Right cardiac atrium (tissue), 5 donors: ENCODE results near the gene NOD1. TPM values are rescaled to one million over a fixed set of nuclear protein-coding genes. Genes with fewer than 3 reads are reported as not detected.
A peak's percentile ranks its signal among the peaks of the same experiment; 100 is the strongest.
"Not testable (repeated sequence)": the region's sequence is repeated elsewhere in the genome, so short reads cannot be mapped to it uniquely, and the experiment has no call there.

Source experiments
- ATAC-seq, 2 donors: fragments of 200-7000 bp; cut with Tn5 transposase; one replicate each; pipeline versions ENCODE4 v1.8.0 to v1.9.1; 2020; ENCODE audit warnings: moderate library complexity in 2 of 2, mild to moderate bottlenecking in 1 of 2
- DNase-seq, 3 donors: peaks; one replicate each; pipeline ENCODE4 v3.0.0-alpha.2; 2020
- H3K27ac ChIP-seq: one replicate; pipeline ENCODE4 v1.5.1; 2013; ENCODE audit warnings: mild to moderate bottlenecking, low read length, control low read depth, moderate library complexity
- H3K27me3 ChIP-seq: one replicate; pipeline ENCODE4 v1.6.1; 2013; ENCODE audit not compliant: control insufficient read depth, insufficient read depth
- H3K4me1 ChIP-seq: one replicate; pipeline ENCODE4 v1.6.1; 2013; ENCODE audit warnings: low read length; ENCODE audit not compliant: control insufficient read depth, insufficient read depth
- H3K4me3 ChIP-seq: one replicate; pipeline ENCODE4 v1.5.1; 2013; ENCODE audit warnings: low read length, control low read depth
- H3K9me3 ChIP-seq: one replicate; pipeline ENCODE4 v1.6.1; 2013; ENCODE audit warnings: low read length; ENCODE audit not compliant: control insufficient read depth
- WGBS: extraction: QIAGEN DNeasy Blood & Tissue Kit; methylation state at CpG from one replicate; pipeline ENCODE4 v1.1.7; 2013; 5-methylcytosine and 5-hydroxymethylcytosine counted together
- intact Hi-C, 4 donors: fragments of 100-400 bp; cut with DNase I; formaldehyde crosslinking; loops; one replicate each; pipeline versions ENCODE4 v1.11.0 to v1.14.0; 2022 to 2023
- polyA plus RNA-seq: library from polyadenylated mRNA; stranded (reverse); fragments of 200-250 nt; gene quantifications from one replicate; pipeline ENCODE4 v1.2.3, GENCODE V29; 2013
- total RNA-seq, 4 donors: library from RNA; stranded (reverse); fragmentation: NEBNext Ultra II Directional; extraction: Animal tissue kit (Norgen Biotek cat#: 25700); gene quantifications; one replicate each; pipeline ENCODE4 v1.2.1, GENCODE V29; 2021
- donor health status: healthy with polysubstance abuse.
- donor health status: DM: no; HTN: yes; CAD: no.
- donor health status: DM: no; HTN: no; CAD: no.
- donor health status: DM: no; HTN: yes; CAD: no; lungs with severe emphysema.
- donor health status: DM: yes; HTN: yes; CAD: no.

NOD1 gene
- total and polyA plus RNA-seq, 5 donors: 8.6 to 15.5 (median 11.8) TPM

- H3K27me3 ChIP-seq: no peaks in the 10 kb centered on the region
- intact Hi-C loops: loop anchor here in 2 of 4 donors (10.0 kb wide), 1 partner anchor 61 kb away; no protein-coding TSS in a partner anchor
- H3K4me3 ChIP-seq: peak overlapping the region; percentile 68
- no peaks in the 10 kb centered on the region for H3K9me3 ChIP-seq
- peaks cover 6% of the 10 kb centered on the region for H3K4me1 ChIP-seq
- DNase-seq (no peak), ATAC-seq (no peak)
- no peak overlapping the region for H3K27ac ChIP-seq
- 49% methylated on average over 15 of the region's 15 CpGs for WGBS
These were observed 25.0 kb upstream of the NOD1 start for GRCh38 chr7:30503274-30504212.

DNA sequence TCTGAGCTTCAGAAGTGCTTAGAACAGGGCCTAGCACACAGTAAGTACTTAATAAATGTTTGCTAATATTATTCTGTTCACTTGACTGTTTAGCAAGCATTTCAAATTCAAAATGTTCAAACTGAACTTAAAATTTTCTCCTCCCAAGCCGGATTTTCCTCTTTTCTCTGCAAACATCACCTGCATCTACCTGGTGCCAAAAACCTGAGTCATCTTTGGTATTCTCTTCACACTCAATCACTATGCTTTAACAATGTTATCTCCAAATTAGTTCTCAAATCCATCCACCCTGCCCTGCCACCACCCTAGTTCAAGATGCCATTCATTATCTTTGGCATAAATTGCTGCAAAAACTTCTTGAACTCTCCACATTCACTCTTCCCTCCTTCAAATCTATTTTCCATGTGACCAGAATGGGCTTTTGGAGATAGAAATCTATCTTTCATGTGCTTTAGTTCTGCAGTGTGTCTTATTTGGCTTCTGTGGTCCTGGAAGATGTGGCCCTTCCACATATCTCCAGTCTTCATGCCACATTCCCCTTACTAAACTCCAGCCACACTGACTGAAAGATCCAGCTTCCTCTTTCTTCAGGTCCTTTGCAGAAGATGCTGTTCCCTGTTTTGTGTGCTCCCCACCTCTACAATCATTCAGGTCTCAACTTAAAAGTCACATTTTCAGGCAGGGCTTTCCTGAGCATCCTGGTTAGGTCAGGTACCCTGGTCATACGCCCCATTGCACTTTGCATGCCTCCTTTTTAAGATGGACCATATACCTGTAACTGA is 24.1 kb upstream of the NOD1 start:
- Histone ChIP-seq H3K27ac (no peak overlapping the region), H3K9me3 (no peaks in the 10 kb centered on the region), H3K27me3 (no peaks in the 10 kb centered on the region), H3K4me3 (no peak overlapping the region), H3K4me1 (peaks cover 6% of the 10 kb centered on the region)
- DNase-seq: no peak
- WGBS: 95% methylated on average over 2 of the region's 2 CpGs
- intact Hi-C loops: loop anchor here in 2 of 4 donors (10.0 kb wide), 1 partner anchor 62 kb away; no protein-coding TSS in a partner anchor
- ATAC-seq: no peak

DNA sequence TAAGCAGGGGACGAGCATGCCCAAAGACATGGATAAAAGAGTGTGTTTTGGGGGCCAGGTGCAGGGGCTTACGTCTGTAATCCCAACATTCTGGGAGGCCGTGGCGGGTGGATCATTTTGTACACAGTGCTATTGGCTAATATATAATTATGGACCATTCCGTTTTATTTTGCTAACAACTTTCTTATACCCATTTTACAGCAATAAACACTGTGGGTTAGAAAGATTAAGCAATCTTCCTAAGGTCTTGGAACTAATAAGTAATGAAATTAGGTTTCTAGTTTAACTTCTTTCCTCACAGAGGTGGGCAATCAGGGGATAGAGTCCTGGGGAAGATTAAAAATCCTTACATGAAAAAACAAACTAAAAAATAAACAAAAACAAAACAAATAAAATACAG is 22.7 kb upstream of the NOD1 start:
- intact Hi-C loops: loop anchor here in 2 of 4 donors (10.0 kb wide), 1 partner anchor 64 kb away; no protein-coding TSS in a partner anchor

DNA sequence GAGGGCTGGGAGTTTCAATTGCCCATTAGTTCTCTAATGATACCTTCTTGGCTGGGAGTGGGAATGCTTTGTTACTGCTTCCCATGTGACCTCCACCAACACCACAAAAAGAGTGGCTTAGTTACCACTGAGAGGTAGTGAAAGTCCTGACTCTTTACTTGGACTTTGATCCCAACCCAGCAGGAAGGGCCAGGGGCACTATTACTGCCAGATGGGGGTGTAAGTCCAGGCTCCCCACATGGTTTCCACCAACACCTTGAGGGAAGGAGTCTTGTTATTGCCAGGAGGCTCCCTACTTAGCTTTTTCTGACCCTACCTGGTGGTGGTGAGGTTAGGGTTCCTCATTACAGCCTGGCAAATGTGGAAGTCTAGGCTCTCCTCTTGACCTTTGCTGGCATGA is 14.6 kb upstream of the NOD1 start:
- Histone ChIP-seq H3K9me3 (no peaks in the 10 kb centered on the region), H3K27me3 (no peaks in the 10 kb centered on the region), H3K4me1 (no peaks in the 10 kb centered on the region), H3K27ac (no peak overlapping the region), H3K4me3 (no peak overlapping the region)
- intact Hi-C loops: no loop called here
- ATAC-seq (no peak), DNase-seq (no peak)

More for the DNA sequence above, 22.7 kb upstream of the NOD1 start:
- WGBS: 95% methylated on average over 5 of the region's 5 CpGs
- Histone ChIP-seq H3K27ac (no peak overlapping the region), H3K9me3 (no peaks in the 10 kb centered on the region), H3K27me3 (no peaks in the 10 kb centered on the region), H3K4me3 (no peak overlapping the region), H3K4me1 (peaks cover 6% of the 10 kb centered on the region)
- ATAC-seq (no peak), DNase-seq (no peak)

DNA sequence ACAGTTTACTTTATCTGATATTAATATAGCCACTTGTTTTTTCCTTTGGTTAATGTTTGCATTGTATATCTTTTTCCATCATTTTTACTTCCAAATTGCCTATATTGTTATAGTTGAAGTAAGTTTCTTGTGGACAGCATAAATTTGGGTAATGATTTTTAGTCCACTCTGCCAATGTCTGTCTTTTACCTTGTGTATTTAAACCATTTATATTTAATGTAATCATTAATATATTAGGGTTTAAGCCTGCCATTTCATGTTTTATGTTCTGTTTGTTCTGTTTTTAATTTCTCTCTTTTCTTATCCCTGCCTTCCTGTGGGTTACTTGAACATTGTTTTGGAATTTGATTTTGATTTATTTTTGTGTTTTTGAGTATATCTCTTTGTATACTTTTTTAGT is 12.8 kb upstream of the NOD1 start:
- DNase-seq (no peak), ATAC-seq (no peak)
- intact Hi-C loops: no loop called here
- H3K9me3 ChIP-seq: no peaks in the 10 kb centered on the region
- no peak overlapping the region for H3K27ac ChIP-seq
- H3K4me1 ChIP-seq: no peaks in the 10 kb centered on the region
- no peak overlapping the region for H3K4me3 ChIP-seq
- H3K27me3 ChIP-seq: no peaks in the 10 kb centered on the region

- Histone ChIP-seq H3K4me3 (no peak overlapping the region), H3K27me3 (no peaks in the 10 kb centered on the region), H3K27ac (no peak overlapping the region), H3K9me3 (no peaks in the 10 kb centered on the region), H3K4me1 (no peaks in the 10 kb centered on the region)
- ATAC-seq (no peak), DNase-seq (no peak)
- intact Hi-C loops: no loop called here
- WGBS: 70% methylated on average over 1 of the region's 1 CpG
These were observed 8.8 kb upstream of the NOD1 start for GRCh38 chr7:30487371-30487770.

- Histone ChIP-seq H3K27me3 (no peaks in the 10 kb centered on the region), H3K9me3 (no peaks in the 10 kb centered on the region), H3K4me3 (no peak overlapping the region), H3K27ac (no peak overlapping the region), H3K4me1 (no peaks in the 10 kb centered on the region)
- DNase-seq (no peak), ATAC-seq (no peak)
- WGBS: 90% methylated on average over 1 of the region's 1 CpG
- intact Hi-C loops: no loop called here
These were observed 7.1 kb upstream of the NOD1 start for GRCh38 chr7:30485667-30486066.

DNA sequence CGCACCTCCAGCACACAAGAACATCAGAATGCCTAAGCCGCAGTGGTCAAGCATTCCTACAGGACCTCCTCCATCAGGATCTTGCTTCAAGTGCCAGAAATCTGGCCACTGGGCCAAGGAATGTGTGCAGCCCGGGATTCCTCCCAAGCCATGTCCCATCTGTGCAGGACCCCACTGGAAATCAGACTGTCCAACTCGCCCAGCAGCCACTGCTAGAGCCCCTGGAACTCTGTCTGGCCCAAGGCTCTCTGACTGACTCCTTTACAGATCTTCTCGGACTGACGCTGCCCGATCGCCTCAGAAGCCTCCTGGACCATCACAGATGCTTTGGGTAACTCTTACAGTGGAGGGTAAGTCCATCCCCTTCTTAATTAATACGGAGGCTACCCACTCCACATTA is 2.8 kb upstream of the NOD1 start:
- H3K4me1 ChIP-seq, ATAC-seq, H3K27me3 ChIP-seq, intact Hi-C loops, H3K27ac ChIP-seq, H3K4me3 ChIP-seq, DNase-seq, H3K9me3 ChIP-seq: not testable (repeated sequence)
- 93% methylated on average over 9 of the region's 9 CpGs for WGBS

DNA sequence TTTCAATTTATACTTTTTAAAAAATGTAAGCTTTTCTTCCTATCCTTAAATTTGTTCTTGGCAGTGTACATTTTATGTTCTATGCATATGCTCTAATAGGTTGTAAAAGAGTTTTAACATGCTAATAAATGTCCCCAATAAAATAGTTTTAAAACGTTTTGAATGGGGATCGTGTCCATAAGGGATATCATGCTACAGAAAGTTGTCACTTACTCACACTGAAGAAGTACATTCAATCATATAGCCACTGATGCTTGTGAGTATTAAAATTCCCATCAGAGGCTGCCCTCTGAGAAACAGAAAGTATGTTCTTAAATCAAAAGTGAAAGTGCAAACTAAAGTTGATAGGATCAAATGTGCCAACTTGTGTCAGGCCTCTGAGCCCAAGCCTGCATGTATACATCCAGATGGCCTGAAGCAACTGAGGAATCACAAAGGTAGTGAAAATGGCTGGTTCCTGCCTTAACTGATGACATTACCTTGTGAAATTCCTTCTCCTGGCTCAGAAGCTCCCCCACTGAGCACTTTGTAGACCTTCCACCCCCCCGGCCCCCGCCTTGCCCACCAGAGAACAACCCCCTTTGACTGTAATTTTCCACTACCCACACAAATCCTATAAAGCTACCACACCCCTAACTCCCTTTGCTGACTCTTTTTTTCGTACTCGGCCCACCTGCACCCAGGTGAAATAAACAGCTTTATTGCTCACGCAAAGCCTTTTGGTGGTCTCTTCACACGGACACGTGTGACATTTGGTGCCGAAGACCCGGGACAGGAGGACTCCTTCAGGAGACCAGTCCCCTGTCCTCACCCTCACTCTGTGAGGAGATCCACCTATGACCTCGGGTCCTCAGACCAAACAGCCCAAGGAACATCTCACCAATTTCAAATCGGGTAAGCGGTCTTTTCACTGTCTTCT is 877 bp upstream of the NOD1 start:
- ATAC-seq (no peak), DNase-seq (no peak)
- Histone ChIP-seq H3K4me1 (peaks cover 12% of the 10 kb centered on the region), H3K27me3 (no peaks in the 10 kb centered on the region), H3K27ac (peak overlapping the region; percentile 98), H3K4me3 (peak overlapping the region; percentile 63), H3K9me3 (no peaks in the 10 kb centered on the region)
- intact Hi-C loops: no loop called here
- whole genome bisulfite sequencing: 85% methylated on average over 14 of the region's 14 CpGs

GRCh38 chr7:30476459-30477145 is 2.0 kb downstream of the NOD1 start:
- Histone ChIP-seq H3K27ac (peak overlapping the region; percentile 53), H3K4me3 (no peak overlapping the region), H3K9me3 (no peaks in the 10 kb centered on the region), H3K27me3 (no peaks in the 10 kb centered on the region), H3K4me1 (peaks cover 25% of the 10 kb centered on the region)
- ATAC-seq (no peak), DNase-seq (no peak)
- 67% methylated on average over 10 of the region's 10 CpGs for WGBS
- intact Hi-C loops: no loop called here
